ENCODE results near the gene CNTN1. TPM values are rescaled to one million over a fixed set of nuclear protein-coding genes. Genes with fewer than 3 reads are reported as not detected.

CNTN1 gene
- total and polyA plus RNA-seq, 7 donors: 0.10 to 1.4 (median 0.23) TPM

DNA sequence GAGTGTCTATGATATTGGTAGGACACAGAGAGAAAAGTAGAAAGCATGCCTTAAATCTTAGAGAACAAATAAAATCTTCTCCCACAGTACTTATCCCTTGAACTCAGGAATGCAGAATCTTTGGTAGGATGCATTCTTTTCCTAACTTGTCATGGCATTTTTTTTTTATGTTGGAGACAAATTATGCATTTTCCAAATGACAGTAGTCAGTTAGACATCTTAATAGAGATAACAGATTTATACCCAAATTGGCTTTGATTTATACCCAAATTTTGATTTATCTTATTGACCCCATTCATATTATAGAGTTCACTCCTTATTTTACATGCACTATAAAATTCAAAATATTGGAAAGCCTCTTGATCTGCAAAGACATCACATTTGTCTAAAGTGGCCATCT, 132.9 kb downstream of the CNTN1 start:
- Histone ChIP-seq H3K27ac (no peak overlapping the region), H3K27me3 (ENCODE audit: insufficient read depth in 3 of 3, low read length in 2 of 3) (no peaks in the 10 kb centered on the region), H3K4me1 (no peaks in the 10 kb centered on the region), H3K4me3 (no peak overlapping the region), H3K36me3 (ENCODE audit: insufficient read depth in 1 of 2, low read depth in 1 of 2) (no peaks in the 10 kb centered on the region), H3K9me3 (no peaks in the 10 kb centered on the region)
- no peak for DNase-seq
- no peak for ATAC-seq
- TF ChIP-seq, protein P1, sequence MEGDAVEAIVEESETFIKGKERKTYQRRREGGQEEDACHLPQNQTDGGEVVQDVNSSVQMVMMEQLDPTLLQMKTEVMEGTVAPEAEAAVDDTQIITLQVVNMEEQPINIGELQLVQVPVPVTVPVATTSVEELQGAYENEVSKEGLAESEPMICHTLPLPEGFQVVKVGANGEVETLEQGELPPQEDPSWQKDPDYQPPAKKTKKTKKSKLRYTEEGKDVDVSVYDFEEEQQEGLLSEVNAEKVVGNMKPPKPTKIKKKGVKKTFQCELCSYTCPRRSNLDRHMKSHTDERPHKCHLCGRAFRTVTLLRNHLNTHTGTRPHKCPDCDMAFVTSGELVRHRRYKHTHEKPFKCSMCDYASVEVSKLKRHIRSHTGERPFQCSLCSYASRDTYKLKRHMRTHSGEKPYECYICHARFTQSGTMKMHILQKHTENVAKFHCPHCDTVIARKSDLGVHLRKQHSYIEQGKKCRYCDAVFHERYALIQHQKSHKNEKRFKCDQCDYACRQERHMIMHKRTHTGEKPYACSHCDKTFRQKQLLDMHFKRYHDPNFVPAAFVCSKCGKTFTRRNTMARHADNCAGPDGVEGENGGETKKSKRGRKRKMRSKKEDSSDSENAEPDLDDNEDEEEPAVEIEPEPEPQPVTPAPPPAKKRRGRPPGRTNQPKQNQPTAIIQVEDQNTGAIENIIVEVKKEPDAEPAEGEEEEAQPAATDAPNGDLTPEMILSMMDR (IDR thresholded peaks at IDR 0.05): no peak
- intact Hi-C loops (cut with DNase I): no loop called here

DNA sequence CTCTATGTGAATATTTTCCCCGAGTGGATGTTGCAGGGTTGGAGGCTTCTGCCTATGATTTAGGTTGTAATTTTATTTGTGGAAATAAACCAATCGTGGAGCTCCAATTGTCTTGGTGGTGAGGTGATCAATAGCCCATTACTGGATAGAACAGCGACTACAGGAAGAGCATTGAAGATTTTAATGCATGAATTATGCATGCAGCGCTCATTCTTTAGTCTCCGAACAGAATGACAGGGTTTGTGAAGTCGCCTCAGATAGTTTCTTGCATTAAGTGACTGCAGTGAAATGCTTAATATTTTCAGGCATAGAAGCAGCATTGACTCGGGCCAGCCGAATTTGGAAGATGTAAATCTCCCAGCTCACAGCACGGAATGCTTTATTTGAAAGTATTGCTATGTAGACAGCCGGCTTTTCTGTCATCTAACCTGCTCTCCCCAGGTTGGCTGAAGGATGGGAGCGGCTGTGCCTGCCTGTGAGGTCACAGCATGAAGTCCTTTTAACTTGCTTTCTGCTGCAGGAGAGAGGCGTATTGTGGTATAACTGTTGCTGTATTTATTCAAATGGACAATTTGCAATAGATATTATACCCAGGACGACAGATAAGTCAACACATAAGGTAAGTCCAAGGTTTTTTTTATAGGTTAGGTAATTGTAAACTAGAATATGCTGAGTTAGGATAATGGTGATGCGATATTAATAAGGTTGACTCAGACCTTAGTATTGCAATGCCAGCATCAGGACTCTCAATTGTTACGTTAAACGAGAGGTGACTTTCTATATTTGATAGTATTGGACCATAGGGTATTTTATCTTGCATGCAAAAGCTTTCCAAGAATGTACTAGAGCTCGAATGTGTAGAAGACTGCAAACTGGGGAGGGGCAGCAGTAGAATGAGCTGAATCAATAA, 135.7 kb downstream of the CNTN1 start:
- TF ChIP-seq, protein P1 (IDR thresholded peaks at IDR 0.05): no peak
- H3K4me3 ChIP-seq: no peak overlapping the region
- H3K9me3 ChIP-seq: no peaks in the 10 kb centered on the region
- no peak for ATAC-seq
- H3K4me1 ChIP-seq: no peaks in the 10 kb centered on the region
- no peak for DNase-seq
- 37 to 42% (median 40%) methylated on average over 17 of the region's 17 CpGs for WGBS, 3 donors
- H3K27ac ChIP-seq: no peak overlapping the region
- H3K27me3 ChIP-seq (ENCODE audit: insufficient read depth in 3 of 3, low read length in 2 of 3): no peaks in the 10 kb centered on the region
- no peaks in the 10 kb centered on the region for H3K36me3 ChIP-seq (ENCODE audit: insufficient read depth in 1 of 2, low read depth in 1 of 2)
- intact Hi-C loops (cut with DNase I): no loop called here

DNA sequence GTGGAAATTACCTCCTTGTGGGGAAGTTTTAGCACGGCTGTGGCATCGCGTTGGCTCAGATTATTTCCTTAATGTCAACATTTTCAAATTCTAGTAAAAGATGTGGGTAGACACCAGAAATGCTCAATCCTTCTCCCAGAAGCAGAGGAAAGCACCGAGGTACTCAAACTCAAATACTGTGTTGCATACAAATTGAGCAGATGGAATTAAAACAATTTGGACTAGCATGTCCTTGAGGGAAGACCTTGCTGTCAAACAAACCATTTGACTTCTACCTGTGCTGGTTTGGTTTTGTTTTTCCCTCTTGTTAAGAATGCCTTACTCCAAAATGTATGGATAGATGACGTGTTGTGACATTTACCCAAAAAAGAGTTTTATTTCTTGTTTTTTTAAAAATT, 136.4 kb downstream of the CNTN1 start:
- H3K36me3 ChIP-seq (ENCODE audit: insufficient read depth in 1 of 2, low read depth in 1 of 2): no peaks in the 10 kb centered on the region
- no peak for ATAC-seq
- intact Hi-C loops (cut with DNase I): no loop called here
- WGBS, 3 donors: 57 to 69% (median 64%) methylated on average over 5 of the region's 5 CpGs
- H3K27ac ChIP-seq: no peak overlapping the region
- TF ChIP-seq, protein P1 (IDR thresholded peaks at IDR 0.05): no peak
- H3K4me3 ChIP-seq: no peak overlapping the region
- no peaks in the 10 kb centered on the region for H3K27me3 ChIP-seq (ENCODE audit: insufficient read depth in 3 of 3, low read length in 2 of 3)
- H3K9me3 ChIP-seq: no peaks in the 10 kb centered on the region
- no peaks in the 10 kb centered on the region for H3K4me1 ChIP-seq
- DNase-seq: no peak

DNA sequence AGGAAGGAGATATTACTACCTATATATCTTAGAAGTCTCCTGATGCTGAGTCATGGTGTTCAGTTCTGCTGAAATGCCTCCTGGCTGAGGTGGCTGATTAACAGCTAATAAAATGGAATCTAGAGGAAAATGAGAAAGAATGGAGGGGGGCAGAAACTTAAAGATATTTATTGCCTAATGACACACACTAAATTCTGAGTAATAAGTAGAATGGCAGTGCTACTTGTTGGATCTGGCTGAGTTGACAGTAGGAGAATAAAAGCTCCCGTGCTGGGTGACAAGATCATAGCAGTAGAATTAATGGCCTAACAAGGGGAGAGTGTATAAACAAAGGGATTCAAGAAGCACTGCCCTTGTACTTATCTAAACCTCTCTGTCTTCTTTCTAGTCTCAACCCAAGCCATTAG, 137.5 kb downstream of the CNTN1 start:
- Histone ChIP-seq H3K9me3 (no peaks in the 10 kb centered on the region), H3K4me1 (no peaks in the 10 kb centered on the region), H3K27me3 (ENCODE audit: insufficient read depth in 3 of 3, low read length in 2 of 3) (no peaks in the 10 kb centered on the region), H3K4me3 (no peak overlapping the region), H3K36me3 (ENCODE audit: insufficient read depth in 1 of 2, low read depth in 1 of 2) (no peaks in the 10 kb centered on the region), H3K27ac (no peak overlapping the region)
- TF ChIP-seq, protein P1 (IDR thresholded peaks at IDR 0.05): no peak
- ATAC-seq (no peak), DNase-seq (no peak)
- WGBS, 3 donors: 14 to 46% (median 21%) methylated on average over 1 of the region's 1 CpG
- intact Hi-C loops (cut with DNase I): no loop called here

DNA sequence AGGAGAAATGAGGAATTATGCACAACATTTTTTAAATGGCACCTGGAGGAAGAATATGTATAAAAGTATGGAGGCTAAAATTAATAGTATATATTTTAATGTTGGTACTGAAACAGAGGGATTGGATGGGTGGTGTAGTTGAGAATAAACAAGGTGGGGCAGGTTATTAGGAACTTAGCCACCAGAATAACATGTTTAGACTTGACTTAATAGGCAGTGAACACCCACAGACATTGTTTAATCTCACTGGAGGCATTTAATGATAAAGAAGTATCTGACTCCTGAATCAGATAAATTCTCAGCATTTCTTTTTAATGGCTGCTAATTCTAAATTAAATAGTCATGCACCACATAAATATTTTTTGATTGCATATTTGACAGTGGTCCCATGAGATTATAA, 139.7 kb downstream of the CNTN1 start:
- intact Hi-C loops (cut with DNase I): no loop called here
- TF ChIP-seq, protein P1 (IDR thresholded peaks at IDR 0.05): no peak

More for the DNA sequence above, 139.7 kb downstream of the CNTN1 start:
- Histone ChIP-seq H3K36me3 (ENCODE audit: insufficient read depth in 1 of 2, low read depth in 1 of 2) (no peaks in the 10 kb centered on the region), H3K4me1 (no peaks in the 10 kb centered on the region), H3K4me3 (no peak overlapping the region), H3K27ac (no peak overlapping the region), H3K27me3 (ENCODE audit: insufficient read depth in 3 of 3, low read length in 2 of 3) (no peaks in the 10 kb centered on the region), H3K9me3 (no peaks in the 10 kb centered on the region)
- no peak for ATAC-seq
- no peak for DNase-seq
